ENCODE results near the gene DIPK1B.

- TF ChIP-seq POLR2AphosphoS5 (IDR thresholded peaks at IDR 0.05; ENCODE audit: low read length) (peak; percentile 44; the same call in 1 of the 2 replicates), NFXL1 (IDR thresholded peaks at IDR 0.05; ENCODE audit: borderline replicate concordance) (no peak), TCF12 (IDR thresholded peaks at IDR 0.05; ENCODE audit: low read depth, low read length) (no peak), TAF1 (IDR thresholded peaks at IDR 0.05; ENCODE audit: borderline replicate concordance, low read depth, low read length) (no peak), ZZZ3 (IDR thresholded peaks at IDR 0.05; ENCODE audit: control insufficient read depth, insufficient read length, low read depth) (no peak), RCOR1 (conservative IDR thresholded peaks at IDR 0.05; ENCODE audit: low read depth, low read length) (no peak), MYB (IDR thresholded peaks at IDR 0.05; ENCODE audit: borderline replicate concordance, low read depth, low read length) (no peak), GABPA (IDR thresholded peaks at IDR 0.05; ENCODE audit: low read depth) (no peak), PAX5 (IDR thresholded peaks at IDR 0.05; ENCODE audit: borderline replicate concordance, low read depth, low read length) (no peak), DPF2 (IDR thresholded peaks at IDR 0.05) (peak; percentile 91), KAT2A (conservative IDR thresholded peaks at IDR 0.05; ENCODE audit: control insufficient read depth, low read depth, low read length) (no peak)
- TF ChIP-seq, protein P1, sequence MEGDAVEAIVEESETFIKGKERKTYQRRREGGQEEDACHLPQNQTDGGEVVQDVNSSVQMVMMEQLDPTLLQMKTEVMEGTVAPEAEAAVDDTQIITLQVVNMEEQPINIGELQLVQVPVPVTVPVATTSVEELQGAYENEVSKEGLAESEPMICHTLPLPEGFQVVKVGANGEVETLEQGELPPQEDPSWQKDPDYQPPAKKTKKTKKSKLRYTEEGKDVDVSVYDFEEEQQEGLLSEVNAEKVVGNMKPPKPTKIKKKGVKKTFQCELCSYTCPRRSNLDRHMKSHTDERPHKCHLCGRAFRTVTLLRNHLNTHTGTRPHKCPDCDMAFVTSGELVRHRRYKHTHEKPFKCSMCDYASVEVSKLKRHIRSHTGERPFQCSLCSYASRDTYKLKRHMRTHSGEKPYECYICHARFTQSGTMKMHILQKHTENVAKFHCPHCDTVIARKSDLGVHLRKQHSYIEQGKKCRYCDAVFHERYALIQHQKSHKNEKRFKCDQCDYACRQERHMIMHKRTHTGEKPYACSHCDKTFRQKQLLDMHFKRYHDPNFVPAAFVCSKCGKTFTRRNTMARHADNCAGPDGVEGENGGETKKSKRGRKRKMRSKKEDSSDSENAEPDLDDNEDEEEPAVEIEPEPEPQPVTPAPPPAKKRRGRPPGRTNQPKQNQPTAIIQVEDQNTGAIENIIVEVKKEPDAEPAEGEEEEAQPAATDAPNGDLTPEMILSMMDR (IDR thresholded peaks at IDR 0.05 in 2 of 3, conservative IDR thresholded peaks at IDR 0.05 in 1 of 3; ENCODE audit: control insufficient read depth in 2 of 3, extremely low read depth in 1 of 3, insufficient read depth in 1 of 3, low read depth in 3 of 3, low read length in 3 of 3), result no peak
- TF ChIP-seq, protein P2, sequence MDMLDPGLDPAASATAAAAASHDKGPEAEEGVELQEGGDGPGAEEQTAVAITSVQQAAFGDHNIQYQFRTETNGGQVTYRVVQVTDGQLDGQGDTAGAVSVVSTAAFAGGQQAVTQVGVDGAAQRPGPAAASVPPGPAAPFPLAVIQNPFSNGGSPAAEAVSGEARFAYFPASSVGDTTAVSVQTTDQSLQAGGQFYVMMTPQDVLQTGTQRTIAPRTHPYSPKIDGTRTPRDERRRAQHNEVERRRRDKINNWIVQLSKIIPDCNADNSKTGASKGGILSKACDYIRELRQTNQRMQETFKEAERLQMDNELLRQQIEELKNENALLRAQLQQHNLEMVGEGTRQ (IDR thresholded peaks at IDR 0.05; ENCODE audit: borderline replicate concordance, low read depth, low read length), result no peak
These were observed 25.3 kb upstream of the DIPK1B start, which contains the start of gene AGPAT2 for GRCh38 chr9:136686794-136687711.

Data from GM12878 (cell line).